GM10248 (cell line): ENCODE measurements around the gene SLC38A1.

Experiments used
- CTCF ChIA-PET: fragments of 300-600 bp; sonication (Branson Sonifier 250); formaldehyde crosslinking; extraction: SDS; loops from one replicate; lab custom pipeline; 2021; ENCODE audit warnings: antibody characterized with exemption; lab: Yijun Ruan, JAX
- POLR2A ChIA-PET: fragments of 350-650 bp; sonication (Branson Sonifier 250); formaldehyde crosslinking; extraction: SDS; loops from one replicate; lab custom pipeline; 2020; ENCODE audit warnings: antibody characterized with exemption; lab: Yijun Ruan, JAX
- DNase-seq: peaks from one replicate; pipeline ENCODE4 v3.0.0; 2012; ENCODE audit errors: extremely low spot score
- CTCF ChIP-seq: IDR thresholded peaks from 2 replicates; pipeline ENCODE4 v1.5.1; 2012; ENCODE audit warnings: mild to moderate bottlenecking, low read depth; ENCODE audit errors: extremely low read depth, missing control alignments, control extremely low read depth

SLC38A1 gene

GRCh38 chr12:46212108-46212982 is 56.5 kb downstream of the SLC38A1 start:
- POLR2A ChIA-PET = no interaction called here
- CTCF ChIA-PET = no interaction called here
- no peak for DNase-seq

GRCh38 chr12:46210873-46211439 is 57.9 kb downstream of the SLC38A1 start:
- POLR2A ChIA-PET = no interaction called here
- CTCF ChIA-PET = no interaction called here
- DNase-seq = no peak
- no peak for TF ChIP-seq CTCF

More at GRCh38 chr12:46212108-46212982, 56.5 kb downstream of the SLC38A1 start:
- no peak for TF ChIP-seq CTCF

- CTCF ChIA-PET = interaction anchor here (0.7 kb wide), 1 partner anchor 11 kb away, joined by 3 read pairs; no protein-coding TSS in a partner anchor
- POLR2A ChIA-PET = no interaction called here
- DNase-seq = no peak
- no peak for TF ChIP-seq CTCF
These were observed 58.6 kb downstream of the SLC38A1 start for GRCh38 chr12:46209914-46210872.

- no peak for DNase-seq
- POLR2A ChIA-PET = no interaction called here
- CTCF ChIA-PET = interaction anchor here (2.1 kb wide), 1 partner anchor 13 kb away, joined by 7 read pairs; no protein-coding TSS in a partner anchor
- no peak for TF ChIP-seq CTCF
These were observed 59.7 kb downstream of the SLC38A1 start for GRCh38 chr12:46209170-46209569.

- TF ChIP-seq CTCF = no peak
- CTCF ChIA-PET = interaction anchor here (1.1 to 2.9 kb wide), 5 partner anchors 9 to 95 kb away, joined by 3 to 7 read pairs (median 6); no protein-coding TSS in a partner anchor
- POLR2A ChIA-PET = no interaction called here
- no peak for DNase-seq
These were observed 60.5 kb downstream of the SLC38A1 start for GRCh38 chr12:46208370-46208769.

GRCh38 chr12:46207644-46208043 is 61.2 kb downstream of the SLC38A1 start:
- TF ChIP-seq CTCF = no peak
- POLR2A ChIA-PET = no interaction called here
- CTCF ChIA-PET = interaction anchor here (1.1 to 2.9 kb wide), 6 partner anchors 8 to 95 kb away, joined by 3 to 7 read pairs (median 6); no protein-coding TSS in a partner anchor
- DNase-seq = no peak
